A549 (cell line): ENCODE results near the gene SYT6.

Source experiments
- CHD2 ChIP-seq: fragments of 150-350 bp; IDR thresholded peaks from 2 replicates; pipeline ENCODE4 v1.6.1; 2014; ENCODE audit warnings: low read length; ENCODE audit not compliant: partially characterized antibody
- CTCF ChIP-seq: fragments of >200 bp; sonication (Bioruptor Twin); formaldehyde crosslinking; IDR thresholded peaks from 3 replicates; pipeline ENCODE4 v1.5.1; 2016
- MAX ChIP-seq: IDR thresholded peaks from 2 replicates; pipeline ENCODE4 v1.6.1; 2012
- POLR2A ChIP-seq: IDR thresholded peaks from 2 replicates; pipeline ENCODE4 v1.6.1; 2012; ENCODE audit warnings: mild to moderate bottlenecking, low read length

GRCh38 chr1:114128293-114128692 is 25.4 kb downstream of the SYT6 start:
- TF ChIP-seq POLR2A (no peak), MAX (no peak), CHD2 (no peak), CTCF (no peak)
